Amniotic epithelial cell (primary cell): ENCODE measurements around the gene HDGFL2.

ENCODE experiments used
- DNase-seq: peaks from one replicate; pipeline ENCODE4 v3.0.0-alpha.2; 2010; ENCODE audit warnings: low read depth

The HDGFL2 gene

DNA sequence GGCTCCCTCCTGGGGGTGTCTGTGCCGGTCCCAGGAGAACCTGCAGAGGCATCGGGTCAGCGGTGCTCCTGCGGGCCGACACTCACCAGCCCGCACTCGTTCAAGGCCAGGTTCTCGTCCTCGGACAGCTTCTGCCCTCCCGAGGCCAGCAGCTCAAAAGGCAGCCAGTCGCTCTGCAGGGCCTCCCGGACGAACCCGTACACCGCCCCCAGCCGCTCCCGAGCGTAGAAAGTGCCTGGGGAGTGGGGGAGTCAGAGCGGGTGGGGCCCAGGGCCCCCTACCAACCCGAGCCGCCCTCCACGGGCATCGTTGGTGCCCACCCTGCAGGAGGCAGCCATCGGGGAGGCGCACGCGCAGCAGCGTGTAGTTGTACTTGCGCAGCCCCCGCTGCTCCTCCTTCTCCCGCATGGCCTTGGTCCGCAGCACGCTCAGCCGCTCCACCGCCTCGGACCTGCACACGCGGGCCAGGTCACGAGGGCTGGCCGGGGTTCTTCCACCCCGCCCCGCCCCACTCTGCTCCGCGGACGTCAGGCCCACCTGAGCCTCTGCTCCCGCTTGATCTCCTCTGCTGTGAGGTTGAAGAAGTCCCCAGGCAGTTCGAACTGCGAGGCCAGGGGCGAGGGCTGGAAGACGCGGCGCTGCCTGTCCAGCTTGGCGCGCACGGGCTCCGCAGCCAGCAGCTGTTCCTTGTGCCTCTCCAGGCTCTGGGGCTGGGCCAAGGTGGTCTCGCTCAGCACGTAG, 26.0 kb upstream of the HDGFL2 start:
- no peak for DNase-seq

DNA sequence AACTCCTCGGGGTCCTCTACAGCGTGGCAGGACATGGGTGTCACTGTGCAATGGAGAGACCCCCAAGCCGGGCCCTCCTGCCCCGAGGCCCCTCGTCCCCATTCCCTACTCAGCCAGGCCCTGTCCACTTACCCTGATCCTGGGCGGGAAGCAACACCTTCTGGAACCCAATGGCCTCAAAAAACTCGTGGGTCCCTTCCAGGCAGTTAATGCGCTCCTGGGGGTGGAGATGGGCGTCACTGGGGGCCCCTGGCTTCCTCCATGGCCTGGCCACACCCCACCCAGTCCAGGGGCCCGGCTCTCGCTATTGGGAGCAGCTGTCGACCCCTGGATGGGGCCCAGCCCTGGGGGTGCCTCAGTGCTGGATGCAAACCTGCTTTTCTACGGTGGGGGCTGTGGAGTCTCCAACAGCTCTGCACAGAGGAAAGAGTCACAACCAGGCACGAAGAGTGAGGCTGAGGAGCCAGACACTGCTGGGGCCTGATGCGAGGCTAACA, 25.3 kb upstream of the HDGFL2 start:
- no peak for DNase-seq

DNA sequence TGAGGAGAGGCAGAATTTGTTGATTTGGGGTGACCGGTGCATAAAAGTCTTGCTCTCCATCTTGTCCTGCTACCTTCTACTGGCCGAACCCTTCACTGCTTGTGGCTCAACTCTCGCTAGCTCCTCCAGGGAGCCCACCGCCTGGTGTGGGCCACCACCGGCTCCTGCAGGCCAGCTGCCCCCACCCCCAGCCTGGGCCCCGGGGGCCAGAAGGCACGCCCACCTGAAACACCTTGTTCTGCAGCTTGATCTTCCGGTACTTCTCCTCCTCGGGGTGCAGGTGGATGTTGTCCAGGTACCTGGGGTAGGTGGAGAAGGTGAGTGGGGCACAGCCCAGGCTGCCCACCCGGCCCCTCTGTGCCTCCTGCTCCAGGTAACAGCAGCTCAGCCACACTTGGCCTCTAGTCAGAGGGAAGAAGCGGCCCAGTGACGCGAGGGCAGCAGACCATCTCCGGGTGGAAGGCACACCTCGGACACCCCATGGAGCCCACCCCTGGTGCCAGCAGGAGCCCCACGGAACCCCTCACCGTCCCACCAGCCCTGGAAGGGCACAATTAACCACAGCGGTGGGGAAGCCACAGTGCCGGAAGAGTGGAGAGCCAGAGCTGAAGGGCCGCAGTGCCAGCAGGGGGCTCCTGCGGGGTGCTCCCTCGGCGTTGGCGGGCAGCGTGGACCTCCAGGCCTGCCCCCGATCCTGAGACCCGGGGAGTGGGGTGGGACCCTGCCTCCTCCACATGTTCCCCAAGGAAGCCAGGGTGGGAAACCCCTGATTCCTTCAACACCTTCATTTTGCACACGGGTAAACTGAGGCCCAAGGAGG, 24.6 kb upstream of the HDGFL2 start:
- no peak for DNase-seq

DNA sequence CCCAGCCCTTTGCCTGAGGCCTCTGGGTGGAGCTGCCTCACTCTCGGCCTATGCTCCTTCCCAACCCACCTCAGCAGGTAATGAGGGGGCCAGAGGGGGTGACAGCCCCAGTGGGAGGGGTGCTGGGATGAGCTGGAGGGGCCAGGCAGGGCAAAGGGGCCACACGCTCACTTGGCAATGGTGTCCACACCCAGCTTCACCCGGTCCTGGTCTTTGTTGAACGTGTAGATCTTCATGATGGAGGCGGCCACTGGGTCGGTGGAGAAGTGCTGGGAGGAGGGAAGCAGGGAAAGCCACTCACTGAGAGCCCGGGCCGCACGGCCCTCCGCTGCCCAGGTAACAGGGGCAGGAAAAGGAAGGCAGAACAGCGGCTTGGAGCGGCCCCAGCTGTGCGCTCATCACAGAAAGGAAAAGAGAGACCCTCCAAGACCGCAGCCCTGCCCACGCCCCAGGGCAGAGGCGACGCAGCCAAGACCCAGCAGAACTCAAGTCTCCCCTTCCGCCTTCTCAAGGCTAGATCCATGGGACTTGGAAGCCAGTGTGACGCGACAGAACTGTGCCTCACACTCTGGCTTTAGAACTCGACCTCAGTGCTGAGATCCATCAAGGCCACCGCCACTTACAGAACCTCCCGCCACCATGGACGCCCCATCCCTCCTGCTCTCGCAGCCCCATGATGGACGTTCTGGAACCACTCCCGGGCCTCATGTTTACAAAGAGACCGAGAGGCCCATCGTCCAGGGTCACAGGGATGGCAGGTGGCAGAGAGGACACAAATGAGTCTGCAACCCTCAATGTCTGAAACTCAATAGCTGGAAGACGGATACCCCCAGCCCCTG, 23.7 kb upstream of the HDGFL2 start:
- DNase-seq = no peak

DNA sequence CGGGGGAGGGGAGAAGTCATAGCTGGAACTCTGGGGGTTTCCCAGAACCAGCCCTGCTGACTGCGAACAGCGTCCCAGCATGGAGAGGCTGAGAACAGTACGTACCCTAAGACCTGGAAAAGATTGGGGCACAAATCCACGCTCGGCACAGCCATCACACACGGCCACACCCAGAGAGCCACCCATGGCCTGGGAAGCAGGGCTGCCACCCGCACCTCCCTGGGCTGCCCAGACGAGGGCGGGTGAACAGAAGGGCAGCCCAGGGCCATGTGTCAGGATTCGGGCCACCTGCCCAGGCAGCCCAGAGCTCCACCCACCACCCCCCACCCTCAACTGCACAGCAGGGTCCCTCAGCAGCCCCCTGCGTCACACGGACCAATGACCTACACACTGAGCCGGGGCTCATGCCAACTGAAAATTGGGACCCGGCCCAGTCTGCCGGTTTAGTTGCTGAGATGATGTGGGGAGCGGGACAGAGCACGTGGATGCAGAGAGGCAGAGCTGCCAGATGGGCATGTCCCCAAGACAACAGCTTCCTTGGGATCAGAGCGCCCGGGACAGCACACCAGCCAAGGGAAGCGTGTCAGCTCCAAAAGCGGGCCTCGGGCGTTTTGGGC, 23.0 kb upstream of the HDGFL2 start:
- no peak for DNase-seq

DNA sequence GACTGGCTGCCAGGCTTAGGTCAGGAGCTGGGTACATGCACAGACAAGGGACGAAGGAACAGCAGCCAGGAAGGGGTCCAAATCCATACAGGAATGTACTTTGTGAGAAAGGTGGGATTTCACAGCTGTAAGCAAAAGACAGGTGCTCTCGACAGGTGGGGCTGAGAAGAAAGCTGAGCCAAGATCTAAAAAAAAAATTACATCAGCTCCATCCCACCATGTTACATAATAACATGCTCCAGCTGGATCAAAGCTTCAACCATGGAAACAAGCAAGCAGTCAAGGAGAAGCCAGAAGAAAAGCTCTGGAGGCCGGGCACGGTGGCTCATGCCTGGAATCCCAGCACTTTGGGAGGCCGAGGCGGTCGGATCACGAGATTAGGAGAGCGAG, 22.5 kb upstream of the HDGFL2 start:
- no peak for DNase-seq

DNA sequence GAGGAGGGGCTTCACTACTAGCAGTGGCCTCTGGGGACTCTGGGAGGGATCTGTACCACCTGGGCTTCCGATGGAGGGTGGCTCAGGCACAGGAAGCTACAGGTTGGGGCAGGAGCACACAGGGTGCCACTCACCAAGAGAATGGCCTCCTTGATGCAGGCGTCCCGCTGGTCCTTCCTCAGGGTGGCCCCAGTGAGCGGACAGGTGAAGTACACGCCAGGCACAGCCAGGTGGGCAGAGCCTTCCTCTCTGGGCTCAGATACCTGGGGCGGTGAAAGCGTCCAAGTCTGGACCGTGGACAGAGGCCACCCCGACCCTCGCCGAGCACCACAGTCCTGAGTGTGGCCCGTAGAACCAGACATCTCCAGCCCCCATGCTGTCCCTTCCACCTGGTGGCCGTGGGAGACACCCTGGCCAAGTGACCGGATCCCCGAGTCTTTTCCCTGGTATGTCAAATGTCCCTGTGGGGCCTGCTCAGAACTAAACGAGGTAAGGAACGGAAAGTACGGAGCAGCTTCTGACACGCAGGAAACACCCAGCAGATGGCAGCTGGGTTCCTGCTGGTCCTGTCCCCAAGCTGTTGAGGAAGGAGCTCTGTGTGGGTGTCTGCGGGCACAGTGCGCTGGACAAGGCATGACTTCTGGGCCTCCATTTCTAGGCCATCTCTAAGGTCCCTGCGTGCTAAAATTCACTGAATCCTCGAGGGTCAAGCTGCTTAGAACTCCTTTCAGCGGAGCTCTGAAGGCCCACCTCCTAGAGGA, 19.7 kb upstream of the HDGFL2 start:
- DNase-seq = no peak

DNA sequence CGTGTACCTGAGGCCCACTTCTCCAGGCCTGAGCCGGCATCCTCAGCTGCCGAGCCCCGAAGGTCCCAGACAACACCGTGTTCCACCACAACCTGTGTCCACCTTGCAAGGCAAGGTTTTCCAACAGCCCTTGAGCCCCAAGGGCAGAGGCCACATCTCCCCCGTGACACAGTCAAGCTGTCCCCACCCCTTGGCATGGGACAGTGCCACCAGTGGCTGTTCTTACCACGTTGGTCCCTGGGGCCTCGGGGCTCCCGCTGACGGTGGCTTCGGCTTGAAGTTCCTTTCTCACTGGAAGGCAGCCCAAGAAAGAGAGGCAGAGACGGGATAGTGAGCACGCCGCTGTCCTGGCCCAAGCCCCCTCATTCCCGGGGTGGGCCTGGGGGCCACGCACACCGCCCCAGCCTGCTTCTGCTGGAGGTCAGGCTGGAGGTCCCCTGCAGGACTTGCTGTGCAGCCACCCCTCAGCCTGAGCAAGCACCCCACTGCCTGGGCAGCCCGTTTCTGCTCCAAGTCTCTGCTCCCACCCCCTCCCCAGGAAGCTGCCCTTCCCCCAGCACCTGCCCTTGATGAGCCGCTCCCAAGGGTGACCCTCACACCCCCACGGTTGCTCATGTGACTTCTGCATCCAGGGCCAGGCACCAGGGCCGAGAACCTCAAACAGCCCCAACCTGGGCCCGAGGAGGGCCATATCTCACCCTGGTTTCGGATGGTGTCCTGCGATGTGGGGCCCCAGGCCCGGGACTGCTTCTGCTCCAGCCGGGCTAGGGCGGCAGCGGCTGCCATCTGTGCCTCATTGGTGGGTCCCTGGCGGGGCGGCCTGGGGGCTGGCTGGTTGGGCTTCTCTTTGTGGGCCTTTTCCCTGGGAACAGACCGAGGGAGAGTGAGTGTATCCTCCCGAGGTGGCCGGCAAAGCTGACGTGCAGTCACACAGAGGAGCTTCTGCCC, 18.6 kb upstream of the HDGFL2 start:
- no peak for DNase-seq

DNA sequence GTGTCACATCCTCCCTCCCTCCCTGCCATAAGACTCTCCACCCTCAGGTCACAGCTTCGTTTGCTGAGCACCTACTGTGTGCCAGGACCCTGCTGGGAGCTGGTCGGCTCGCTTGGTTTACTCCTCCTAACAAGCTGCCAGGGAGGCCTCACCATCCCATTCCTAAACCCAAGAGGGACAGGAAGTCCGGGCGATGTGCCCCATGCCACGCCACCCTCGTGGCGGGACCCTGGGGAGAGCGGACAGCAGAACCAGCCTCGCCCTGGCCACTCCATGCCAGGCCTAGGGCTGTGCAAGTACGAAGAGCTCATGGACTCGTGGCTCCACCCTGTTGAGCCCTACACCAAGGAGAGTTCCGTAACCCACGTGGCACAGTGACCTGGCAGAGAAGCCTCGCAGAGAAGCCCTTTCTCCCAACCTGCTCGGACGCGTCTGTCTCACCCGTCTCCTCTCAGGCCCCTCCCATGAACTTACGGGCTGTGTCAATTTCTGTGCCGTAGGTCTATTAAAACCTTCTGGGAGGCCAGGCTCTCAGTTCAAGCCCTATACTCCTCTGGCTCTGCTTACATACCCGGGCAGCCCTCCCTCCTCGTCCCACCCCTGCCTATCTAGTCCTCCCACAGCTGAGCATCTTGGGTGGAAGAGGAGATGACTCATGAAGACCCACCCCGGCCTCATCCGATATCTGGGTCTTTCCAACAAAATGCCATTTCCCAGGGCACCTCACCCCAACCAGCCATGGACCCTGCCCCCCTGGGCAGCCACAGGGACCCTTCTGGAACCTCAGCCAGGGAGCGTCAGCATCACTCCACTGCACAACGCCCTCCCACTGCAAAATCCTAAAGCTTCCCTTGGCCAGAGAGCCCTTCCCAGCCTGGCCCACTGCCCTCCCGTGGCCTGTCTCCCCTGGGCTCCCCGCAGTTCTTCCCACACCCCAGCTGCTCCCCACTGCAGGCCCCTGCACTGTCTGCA, 17.1 kb upstream of the HDGFL2 start:
- DNase-seq = peak; percentile 91

DNA sequence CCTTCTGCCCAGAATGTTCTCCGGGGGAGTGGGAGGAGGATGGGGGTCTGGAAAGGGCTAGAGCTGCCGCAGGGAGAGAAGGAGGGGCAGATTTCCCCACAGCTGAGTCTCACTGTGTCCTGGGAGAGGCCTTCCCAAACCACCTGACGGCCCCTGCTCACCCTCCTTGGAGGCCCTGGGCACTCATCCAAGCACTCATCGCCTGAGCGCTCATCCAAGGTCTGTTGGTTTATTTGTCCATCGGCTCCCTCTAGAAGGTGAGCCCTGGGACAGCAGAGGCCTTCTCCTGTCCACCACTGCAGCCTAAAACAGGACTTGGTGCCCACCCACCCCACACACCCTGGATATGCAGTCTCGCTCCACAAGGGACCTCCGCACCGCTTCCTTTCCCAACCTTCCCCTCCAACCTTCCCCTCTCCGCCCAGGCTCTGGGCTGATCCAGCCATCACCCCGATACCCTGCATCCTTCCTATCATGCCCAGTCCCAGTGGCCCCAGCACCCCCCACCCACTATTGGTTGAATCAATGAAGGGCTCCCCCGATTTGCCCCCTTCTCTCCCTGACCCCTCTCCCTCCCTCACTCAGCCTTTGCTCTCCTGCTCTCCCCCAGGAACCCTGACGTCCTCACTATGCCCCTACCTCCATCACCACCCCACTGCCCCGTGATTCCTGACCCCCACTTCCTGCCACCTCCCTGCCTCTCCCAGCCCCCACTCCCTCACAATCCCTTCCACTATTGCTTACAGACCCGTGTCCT, 16.2 kb upstream of the HDGFL2 start:
- DNase-seq = peak; percentile 92

DNA sequence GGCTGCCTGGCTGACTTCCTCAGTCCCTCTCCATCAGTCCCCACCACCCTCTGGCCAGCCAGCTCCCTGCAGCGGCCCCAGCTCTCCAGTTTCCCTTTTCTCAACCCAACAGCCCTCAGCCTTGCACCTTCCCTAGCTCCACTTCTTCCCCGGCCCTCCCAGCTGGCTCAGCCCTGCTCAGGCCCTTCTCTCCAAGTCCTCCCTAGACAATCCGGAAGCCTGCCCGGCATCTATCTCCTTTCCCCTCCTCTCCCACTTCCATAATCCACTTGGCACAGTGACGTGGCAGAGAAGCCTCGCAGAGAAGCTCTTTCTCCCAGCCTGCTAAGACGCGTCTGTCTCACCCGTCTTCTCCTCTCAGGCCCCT, 15.6 kb upstream of the HDGFL2 start:
- DNase-seq = peak; percentile 83

DNA sequence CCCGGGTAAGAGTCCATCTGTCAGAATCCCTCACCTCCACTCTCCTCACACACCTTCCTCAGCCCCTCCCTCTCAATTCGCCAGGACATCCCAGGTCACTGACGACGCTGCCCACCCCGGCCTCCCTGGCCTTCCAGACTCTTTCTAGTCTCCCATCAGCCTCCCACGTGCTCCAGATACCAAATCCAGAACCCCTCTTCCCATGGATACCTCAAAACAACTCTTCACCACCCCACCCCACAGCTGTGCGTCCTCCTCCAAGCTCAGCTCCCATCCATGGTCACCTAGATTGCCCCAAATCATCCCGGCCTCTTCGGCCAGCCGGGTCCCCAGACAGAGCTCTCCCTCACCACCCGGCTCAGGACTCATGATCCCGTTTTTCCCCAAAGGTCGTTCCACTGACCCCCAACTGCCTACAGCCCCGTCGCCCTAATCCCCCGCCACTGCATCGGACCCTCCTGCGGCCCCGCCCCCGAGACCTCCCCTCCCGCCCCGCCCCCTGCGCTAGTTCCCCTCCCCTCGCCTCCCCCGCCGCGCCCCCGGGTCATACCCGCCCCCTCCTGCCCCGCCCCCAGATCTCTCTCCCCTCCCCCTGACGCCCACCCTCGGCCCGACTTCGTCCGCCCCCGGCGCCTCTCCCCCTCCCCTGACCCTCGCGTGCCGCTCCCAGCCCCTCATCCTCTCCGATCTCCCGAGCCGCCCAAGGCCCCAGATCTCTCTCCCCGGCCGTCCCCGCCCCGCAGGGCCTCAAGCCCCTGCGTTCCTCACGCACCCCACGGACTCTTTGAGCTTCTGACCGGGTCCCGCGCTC, 15.0 kb upstream of the HDGFL2 start:
- DNase-seq = peak; percentile 64

DNA sequence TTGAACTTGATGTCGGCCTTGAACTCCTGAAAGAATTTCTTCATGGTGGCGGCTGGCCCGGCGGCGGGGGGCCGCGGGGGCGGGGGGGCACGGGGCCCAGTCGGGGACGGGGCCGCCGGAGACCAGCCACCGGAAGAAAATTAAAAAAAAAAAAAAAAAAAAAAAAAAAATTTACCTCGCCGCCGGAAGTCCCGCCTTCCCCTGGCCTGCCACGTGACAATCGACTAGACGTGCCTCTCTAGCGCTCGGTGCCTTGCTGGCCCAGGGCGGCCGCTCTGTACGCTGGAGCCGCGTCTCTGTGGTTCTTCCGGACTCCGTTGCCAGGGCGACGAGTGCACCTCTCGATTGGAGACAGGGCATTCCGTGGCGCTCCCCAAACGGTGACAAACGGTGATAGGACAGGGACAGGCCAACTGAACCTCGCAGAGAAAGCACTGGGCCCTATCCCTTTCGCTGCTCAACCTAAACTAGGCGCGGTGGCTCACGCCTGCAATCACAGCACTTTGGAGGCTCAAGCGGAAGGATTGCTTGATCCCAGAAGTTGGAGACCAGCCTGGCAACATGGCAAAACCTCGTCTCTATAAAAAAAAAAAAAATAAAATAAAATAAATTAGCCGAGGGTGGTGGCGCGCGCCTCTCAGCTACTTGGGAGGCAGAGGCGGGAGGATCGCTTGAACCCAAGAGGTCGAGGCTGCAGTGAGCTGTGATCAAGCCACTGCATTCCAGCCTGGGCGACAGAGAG, 14.3 kb upstream of the HDGFL2 start, which contains the start of gene UBXN6:
Gene UBXN6, minus strand, starts transcription at position 141 of the 742 bp plus-strand sequence. Its CDS starts 97 bp downstream, at position 44.
- DNase-seq = peak; percentile 99

DNA sequence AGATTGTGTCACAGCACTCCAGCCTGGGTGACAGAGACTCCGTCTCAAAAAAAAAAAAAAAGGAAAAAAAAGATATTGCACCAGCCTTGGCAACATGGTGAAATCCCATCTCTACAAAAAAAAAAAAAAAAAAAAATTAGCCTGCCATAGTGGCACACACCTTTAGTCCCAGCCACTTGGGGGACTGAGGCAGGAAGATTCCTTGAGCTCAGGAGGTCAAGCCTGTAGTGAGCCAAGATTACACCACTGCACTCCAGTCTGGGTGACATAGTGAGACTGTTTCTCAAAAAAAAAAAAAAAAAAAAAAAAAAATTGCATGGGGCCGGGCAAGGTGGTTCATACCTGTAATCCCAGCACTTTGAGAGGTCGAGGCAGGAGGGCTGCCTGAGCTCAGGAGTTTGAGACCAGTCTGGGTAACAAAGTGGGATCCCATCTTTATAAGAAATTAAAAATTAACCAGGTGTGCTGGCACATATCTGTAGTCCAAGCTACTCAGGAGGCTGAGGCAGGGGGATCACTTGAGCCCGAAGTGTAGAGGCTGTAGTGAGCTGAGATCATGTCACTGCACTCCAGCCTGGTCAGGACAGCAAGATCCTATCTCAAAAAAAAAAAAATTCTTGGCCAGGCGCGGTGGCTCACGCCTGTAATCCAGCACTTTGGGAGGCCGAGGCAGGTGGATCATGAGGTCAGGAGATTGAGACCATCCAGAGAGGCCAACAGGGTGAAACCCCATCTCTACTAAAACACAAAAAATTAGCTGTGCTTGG, 7.1 kb upstream of the HDGFL2 start:
- DNase-seq = no peak

DNA sequence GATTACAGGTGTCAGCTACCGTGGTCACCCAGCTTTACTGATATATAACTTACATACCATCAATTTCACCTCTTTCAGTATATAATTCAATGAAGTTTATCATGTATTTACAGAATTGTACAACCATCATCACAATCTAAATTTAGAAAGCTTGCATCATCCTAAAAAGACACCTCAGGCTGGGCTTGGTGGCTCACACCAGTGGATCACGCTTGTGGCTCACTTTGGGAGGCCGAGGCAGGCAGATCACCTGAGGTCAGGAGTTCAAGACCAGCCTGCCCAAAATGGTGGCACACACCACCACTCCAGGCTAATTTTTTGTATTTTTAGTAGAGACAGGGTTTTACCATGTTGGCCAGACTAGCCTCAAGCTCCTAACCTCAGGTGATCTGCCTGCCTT, 4.3 kb upstream of the HDGFL2 start:
- DNase-seq = no peak
